ENCODE data around the gene MGST1.
A peak's percentile ranks its signal among the peaks of the same experiment; 100 is the strongest.

The MGST1 gene, protein sequence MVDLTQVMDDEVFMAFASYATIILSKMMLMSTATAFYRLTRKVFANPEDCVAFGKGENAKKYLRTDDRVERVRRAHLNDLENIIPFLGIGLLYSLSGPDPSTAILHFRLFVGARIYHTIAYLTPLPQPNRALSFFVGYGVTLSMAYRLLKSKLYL

DNA sequence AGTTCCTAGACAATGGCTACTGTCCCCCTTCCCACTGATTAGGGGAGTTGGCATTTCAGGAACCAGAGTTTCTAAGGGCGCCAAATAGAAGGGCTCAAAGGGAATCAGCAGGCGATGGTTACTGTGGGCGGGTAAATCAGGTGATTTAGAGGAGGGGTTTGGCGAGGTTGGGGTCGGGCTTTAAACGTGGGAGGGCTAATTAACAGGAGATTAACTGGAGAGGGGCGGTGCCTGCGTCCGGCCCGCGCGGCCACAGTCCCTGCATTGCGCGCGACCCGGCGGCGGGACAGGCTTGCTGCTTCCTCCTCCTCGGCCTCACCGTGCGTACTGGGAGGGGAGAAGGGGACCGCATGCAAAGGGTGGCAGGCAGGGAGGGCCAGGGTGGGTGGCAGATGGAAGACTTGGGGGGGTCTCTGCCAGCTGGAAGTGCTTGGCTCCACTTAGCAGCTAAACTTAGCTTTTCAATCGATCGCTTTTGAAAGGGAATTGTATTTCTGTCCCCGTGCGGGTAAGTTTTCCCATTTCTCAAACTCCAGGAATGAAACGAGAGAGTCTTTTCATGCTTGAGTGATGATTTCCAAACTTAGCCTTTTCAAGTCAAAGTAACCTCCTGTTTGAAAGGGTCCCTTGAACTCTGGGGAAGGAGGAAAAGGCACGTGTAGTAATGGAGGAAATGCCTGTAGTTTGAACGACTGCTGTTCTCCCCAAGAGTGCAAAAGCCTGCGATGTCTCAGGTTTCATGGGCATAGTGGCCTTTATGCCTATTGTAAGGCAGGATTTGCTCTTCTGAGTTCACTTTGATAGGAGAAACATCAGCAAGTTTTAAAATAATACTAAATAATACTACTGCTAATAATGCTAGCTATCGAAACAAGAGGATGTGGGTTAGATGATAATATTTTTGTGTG is at the start of gene MGST1:
Gene MGST1, plus strand, starts transcription at position 255 of the 908 bp plus-strand sequence. CDS start 6,608 bp downstream, outside the sequence.
- DNase-seq (ENCODE audit: low spot score), result peak; percentile 44

DNA sequence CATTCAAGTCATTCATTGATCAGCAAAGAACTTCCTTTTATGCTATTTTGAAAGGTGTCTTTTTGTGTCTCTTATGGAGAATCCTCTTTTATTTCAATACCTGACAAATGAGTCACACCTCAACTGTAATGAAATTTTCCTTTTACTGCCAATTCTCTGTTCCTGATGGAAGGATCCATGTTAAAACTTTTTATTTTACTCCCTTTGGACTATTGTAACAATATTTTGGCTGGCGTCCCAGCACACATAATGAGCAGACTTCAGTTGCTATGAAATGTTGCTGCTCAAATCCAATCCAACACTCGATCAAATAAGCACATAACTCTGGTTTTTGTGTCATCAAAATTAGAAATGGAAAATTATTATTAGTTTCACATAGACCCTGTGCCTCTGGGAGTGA is 48.0 kb upstream of the MGST1 start:
- no peak for DNase-seq (ENCODE audit: low spot score)

DNA sequence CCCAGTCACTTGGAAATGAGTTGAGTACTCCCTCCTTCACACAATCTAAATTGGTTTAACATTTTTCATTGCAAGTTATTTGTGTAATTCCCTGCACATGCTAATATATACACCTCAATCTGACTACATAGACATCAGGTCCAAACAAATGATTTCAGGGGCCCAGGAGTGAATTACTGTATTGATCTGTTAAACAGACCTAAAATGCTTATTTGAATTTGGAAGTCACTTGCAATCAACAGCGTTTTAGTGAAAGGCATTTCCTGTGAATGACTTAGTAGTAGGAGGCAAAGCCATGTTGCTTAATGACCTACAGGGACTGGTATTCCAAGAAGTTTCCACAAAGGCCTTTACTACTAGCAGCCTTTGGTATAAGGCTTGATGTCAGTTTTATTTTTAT is 47.3 kb upstream of the MGST1 start:
- no peak for DNase-seq (ENCODE audit: low spot score)

DNA sequence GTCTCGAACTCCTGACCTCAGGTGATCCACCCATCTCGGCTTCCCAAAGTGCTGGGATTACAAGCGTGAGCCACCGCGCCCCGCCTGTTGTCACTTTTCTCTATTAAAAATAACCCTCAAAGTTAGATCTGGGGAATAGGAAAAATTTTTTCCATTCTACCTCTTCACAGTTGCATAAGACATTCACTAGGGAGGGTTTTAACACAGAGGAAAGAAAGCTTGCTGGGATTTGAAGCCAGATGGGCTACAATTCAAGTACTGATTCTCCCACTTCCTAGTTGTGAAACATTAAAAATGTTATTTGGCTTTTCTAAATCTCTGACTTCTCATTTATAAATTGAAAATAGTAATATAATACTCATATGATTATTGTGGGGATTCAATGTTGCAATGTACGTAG is 46.7 kb upstream of the MGST1 start:
- DNase-seq (ENCODE audit: low spot score), result no peak

DNA sequence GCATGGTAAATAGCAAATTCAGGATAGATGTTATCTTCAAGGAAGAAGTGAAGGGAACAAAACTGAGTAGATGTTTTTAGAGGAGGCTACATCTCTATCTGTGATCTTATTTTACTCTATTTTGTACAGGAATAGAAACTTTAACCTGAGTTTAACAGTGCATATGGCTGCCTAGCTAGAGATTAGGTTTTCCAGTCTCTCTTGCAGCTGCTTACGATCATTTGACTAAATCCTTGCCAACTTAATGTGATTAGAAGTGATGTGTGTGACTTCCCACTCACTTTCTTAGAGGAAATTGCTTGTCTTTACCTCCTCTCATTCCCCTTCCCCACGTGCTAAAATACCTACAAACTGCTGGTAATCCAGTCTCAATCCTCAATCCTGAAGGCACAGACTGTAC is 43.5 kb upstream of the MGST1 start:
- DNase-seq (ENCODE audit: low spot score), result no peak

DNA sequence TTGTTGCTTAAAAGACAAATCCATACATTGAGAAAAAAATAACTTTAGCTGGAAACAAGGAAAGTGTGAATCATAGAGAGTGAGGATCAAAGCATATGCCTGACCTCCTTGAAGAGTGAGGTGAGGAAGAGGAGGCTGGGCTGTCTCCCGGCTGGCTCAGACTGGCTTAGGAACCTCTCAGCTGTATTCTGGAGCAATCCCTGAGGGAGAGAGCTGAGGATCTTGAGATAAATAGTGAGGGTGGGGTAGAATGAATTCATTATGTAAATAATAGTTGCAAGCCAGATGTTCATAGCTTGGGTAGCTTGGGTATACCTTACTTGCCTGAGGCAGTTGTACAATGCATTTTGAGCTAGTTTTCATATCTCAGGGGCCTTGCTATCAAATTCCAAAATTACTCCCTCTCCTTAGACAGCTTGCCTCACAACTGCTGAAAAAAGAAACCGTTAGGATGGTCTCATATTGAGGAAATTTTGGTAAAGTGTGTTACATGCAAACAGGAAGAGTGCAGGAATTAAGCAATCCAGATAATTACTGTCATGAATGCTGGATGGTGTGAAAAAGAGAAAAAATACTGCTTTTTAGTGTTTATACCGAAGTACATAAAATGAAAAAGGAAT is 39.5 kb upstream of the MGST1 start:
- DNase-seq (ENCODE audit: low spot score), result no peak

DNA sequence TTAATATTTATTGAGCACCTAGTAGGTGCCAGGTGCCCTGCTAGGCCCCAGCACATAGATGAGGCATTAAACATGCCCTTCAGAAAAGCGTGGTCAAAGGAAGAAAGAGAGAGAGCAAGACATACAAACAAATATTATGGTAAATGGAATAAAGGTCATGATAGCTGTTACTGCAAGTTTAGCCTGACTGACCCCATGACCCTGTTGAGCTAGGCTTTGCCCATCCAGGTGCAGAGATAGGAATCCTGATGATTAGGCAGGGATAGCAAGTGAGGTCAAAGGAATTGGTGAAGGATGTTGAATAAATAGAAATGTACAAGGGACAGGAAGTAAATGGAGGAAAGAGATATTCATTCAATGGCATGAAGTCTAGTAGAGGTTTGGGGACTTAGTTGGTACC is 36.5 kb upstream of the MGST1 start:
- DNase-seq (ENCODE audit: low spot score), result no peak

DNA sequence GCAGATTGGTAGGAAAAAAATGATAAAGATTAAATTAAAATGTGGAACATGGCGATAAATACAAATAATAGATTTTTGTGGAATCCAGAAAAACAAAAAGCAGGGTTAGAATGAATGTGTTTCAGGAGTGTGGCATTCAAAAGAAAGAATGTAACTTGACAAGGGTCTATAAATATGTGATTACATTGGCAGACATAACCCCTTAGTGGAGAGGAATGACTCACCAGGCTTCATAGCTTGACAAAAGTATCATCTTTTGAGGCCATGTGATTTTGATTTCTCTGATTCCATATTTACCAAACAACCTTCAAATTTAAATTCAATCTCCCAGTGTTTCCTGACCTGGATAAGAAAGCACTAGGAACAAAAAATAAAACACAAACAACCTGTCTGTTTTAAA is 24.4 kb upstream of the MGST1 start:
- peak; percentile 3 for DNase-seq (ENCODE audit: low spot score)

DNA sequence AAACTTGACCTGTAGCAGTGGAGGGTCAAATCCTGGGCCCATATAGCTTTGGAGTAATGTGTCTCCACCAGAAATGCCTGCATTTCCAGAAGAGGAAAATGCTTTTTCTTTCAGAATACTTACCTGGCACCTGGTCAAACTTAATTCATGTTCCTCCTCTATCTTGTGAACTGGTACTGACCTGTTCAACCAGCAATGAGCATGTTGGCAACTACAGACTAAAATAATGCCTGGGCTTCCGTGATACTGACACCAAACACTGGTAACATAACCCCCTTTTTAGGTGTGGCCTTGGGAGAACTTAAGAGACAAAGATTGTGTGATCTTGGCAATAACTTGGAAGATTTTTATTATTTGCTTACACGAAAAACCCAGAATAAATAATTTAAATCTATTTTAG is 23.8 kb upstream of the MGST1 start:
- DNase-seq (ENCODE audit: low spot score), result no peak

DNA sequence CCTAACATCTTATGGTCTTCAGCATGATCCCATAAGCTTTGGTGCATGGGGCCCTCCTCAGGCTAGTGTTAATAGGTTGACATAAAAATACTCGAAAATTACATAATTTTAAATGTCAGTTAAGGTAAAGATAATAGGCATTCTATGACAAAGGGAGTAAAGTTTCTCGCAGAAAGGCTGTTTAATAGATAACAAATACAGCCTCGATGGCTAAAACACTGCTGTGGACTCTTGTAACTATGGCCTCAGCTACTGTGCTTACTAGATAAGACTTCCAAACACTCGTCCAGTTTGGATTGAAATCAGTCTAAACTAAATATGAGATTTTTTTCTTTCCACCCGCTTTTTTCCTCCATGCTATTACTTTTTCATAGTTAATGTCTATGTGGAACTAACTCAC is 23.2 kb upstream of the MGST1 start:
- DNase-seq (ENCODE audit: low spot score), result no peak

DNA sequence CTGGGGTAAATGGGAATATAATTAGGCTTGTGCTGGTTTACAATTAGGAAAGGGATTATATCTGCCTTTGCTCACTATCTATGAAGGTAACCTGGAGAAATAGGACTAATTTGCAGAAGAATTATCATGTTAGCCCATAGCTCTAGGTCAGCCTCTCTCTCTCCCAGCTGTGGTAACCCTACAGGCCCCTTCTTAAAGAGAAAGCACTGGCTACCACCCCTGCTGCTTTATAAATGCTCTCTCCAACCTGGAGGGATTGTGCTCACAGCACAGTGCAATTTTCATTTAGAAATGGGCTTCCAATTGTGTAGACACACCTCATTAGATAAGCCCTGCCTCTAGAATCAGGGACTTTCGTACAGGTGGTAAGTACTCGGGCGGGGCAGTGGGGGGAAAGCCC is 22.7 kb upstream of the MGST1 start:
- DNase-seq (ENCODE audit: low spot score), result no peak

DNA sequence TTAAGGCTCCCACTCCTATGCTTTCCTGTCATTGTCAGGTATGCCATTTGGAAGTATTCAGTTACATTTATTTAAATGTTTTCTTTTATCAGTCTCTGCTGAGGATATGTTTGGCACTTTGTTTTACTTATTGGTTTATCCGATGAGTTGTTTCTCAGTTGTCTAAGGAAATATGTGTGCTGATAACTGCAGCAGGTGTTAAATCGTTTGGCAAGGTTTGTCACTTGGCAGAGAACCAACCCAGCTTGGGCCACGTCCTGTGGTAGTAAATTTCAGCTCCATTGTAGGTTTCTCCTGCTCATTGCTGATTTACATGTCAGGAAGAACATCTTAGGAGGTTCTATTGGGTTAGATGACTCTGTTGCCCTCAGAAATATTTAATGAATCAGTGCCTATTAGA is 22.0 kb upstream of the MGST1 start:
- no peak for DNase-seq (ENCODE audit: low spot score)

DNA sequence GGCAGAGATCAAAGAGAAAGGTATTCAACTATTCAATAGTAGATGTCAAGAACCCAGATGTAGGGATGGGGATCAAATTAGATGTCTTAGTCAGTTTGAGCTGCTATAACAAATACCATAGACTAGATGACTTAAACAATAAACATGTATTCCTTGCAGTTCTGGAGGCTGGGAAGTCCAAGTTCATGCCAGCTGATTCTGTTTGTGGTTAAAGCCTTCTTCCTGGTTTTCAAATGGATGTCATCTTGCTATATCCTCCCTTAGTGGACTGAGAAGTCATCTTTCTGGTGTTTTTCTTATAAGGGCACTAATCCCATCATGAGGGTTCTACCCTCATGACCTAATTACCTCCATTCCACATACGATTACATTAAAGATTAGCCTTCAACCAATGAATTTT is 19.5 kb upstream of the MGST1 start:
- no peak for DNase-seq (ENCODE audit: low spot score)

DNA sequence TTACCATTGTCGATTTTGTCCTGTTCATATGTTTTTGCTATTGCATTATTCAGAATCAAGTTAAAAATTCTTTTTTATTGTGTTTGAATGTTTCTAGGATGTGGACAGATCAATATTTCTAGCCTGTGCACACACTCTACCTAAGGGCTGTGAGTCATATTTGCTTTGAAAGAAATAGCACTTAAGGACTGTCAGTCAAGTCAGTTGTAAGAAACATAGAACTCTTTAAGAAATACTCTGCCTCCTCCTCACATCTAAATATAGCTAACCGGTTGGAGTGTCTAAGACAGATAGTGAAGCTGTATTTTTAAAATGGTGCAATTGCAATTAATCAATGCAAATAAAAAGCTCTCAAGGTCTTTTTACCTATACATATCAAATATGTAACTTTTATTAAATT is 17.9 kb upstream of the MGST1 start:
- no peak for DNase-seq (ENCODE audit: low spot score)

DNA sequence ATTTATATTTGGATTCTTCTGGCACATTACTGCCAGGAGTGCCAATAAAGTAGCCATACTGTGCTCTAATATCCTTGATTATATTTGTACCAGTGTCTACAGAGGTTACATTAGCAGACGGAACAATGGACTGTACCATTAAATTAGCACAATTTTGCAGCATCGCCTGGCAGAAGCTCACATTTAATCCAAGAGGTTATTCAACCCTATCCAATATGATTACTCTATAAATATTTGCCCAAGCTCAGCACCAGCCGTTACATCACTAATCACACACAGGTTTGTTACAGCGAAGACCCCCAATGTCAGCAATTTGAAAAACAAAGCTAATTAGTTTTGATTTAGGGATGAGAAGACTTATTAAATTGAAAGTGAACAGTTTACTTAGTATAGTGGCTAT is 16.9 kb upstream of the MGST1 start:
- DNase-seq (ENCODE audit: low spot score), result no peak

DNA sequence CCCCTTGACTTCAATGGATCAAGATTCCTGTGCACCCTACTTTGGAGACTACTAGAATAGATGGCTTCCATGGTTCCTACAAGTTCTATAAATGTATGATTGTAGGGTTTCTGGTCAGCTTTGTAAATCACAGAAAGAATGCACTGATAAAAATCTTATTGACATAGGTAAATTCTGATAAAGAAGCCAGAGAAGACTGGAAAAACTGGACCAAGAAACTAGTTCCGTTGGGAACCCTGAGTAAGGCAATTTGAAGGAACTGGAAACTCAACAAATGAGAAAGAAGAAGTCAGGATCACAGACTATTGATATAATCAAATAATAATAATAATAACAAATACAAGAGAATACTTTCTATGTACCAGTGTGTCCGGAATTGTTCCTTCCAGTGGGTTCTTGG is 15.4 kb upstream of the MGST1 start:
- no peak for DNase-seq (ENCODE audit: low spot score)

DNA sequence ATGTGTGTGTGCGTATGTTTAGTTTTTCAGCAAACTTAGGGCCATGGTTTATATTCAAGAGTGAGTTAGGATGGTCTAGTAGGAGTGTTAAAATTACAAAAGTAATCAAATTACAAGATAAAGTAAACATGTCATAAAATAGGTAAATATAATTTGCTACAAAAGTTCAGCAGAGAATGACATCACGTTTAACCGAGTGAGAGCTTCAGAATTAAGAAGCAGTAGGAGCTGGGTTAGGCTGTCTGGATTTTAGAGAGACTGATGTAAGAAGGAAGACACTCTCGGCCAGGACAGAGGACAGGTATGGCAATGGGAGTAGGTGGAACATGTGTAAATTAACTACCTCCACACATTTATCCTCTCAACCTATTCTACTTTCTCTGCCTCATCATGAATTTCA is 11.6 kb upstream of the MGST1 start:
- no peak for DNase-seq (ENCODE audit: low spot score)

DNA sequence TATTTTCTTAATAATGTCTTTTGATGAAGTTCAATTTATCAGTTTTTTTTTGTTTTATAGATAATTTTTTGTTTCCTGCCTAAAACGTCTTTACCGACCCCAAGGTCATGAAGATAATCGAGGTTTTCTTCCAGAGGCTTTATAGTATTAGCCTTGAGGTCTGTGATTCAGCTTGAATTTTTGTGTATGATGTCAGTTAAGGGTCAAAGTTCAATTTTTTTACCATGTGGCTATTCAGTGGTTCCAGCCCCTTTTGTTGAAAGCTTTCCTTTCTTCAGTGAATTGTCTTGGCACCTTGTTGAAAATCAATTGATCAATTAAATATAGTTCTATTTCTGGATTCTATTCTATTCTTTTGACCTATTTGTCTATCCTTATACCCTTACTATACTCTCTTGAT is 3.2 kb upstream of the MGST1 start:
- no peak for DNase-seq (ENCODE audit: low spot score)

DNA sequence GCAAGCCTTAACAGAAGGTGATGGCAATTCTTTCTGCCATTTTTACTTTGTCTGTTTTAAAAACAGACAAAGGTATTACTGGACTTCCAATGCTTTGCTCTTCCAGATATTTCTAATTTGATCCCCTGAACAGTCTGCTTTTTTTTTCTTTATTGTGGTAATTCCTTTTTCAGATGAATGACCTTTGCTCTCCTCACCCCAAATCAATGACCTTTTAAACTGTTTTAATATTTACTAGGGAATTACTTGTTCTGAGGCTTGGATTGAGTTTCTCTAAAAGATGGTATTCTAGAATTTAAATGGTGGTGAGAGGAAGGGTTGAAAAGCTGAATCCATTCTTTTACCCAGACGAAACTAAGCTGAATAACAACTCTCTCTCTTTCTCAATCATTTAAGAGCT is 2.3 kb upstream of the MGST1 start:
- no peak for DNase-seq (ENCODE audit: low spot score)

DNA sequence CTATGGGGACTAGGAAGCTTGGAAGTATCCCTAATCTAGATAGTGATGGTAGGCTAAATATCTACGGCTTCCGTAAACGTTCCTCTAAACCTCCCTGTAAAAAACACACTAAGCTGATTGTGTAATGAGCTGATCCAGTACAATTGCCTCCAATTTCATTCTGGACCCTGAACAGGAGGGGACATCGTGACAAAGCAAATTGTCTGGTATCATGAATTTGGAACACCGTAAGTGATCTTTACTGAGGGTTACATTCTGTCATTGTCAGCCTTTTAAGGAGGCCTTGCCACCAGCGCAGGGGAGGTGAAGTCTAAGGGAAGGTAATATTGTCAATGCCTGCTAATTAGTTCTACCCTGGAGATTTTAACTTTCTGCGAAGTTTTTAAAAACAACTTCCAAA is 487 bp upstream of the MGST1 start:
- DNase-seq (ENCODE audit: low spot score), result no peak

DNA sequence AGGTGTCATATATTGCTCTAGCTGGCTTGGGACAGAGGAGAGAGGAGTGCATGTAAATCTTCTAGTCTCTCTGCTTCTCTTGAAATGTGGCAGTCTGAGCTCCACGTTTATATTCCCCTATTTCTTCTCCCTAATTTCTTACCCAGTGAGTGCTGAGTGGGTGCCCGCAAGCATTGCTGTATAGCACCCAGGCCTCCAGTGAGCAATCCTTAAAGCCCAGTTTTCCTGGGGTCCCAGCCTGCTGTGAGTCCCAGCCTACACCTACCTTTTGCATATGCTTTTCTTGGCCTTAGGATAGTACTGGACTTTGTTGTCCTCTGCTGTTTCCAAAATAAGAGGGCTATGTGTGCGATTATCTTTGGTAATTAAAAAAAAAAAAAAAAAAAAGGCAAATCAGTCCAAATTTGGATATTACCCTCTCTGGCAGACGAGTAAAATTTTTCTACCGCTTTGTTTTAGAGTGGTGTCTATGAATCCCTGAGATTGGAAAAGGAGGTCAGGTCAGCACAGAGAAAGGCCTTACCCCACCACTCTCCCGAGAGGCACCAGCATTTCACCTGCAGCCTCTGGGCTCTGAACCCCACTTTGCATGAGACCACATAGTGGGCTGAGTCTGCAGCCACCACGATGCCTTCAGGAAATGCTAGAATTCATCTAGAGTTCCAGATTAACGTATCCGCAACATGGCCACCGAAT is 1.1 kb downstream of the MGST1 start:
- DNase-seq (ENCODE audit: low spot score), result no peak

DNA sequence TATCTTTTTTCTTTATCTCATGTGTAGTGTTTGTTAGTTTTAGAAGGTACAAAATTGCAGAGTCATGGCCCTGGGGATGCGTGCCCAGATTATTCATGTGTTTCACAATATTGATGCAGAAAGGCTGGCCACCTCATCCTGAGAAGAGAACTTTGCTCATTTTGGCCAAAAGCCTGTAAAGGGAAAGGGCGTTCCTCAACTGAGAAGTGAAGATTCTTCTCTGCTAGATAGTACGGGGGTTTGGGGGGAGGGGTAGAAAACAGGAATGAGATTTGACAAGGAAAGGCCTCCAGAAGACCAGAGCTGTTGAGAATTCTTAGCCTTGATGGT is 1.7 kb downstream of the MGST1 start:
- peak; percentile 55 for DNase-seq (ENCODE audit: low spot score)

DNA sequence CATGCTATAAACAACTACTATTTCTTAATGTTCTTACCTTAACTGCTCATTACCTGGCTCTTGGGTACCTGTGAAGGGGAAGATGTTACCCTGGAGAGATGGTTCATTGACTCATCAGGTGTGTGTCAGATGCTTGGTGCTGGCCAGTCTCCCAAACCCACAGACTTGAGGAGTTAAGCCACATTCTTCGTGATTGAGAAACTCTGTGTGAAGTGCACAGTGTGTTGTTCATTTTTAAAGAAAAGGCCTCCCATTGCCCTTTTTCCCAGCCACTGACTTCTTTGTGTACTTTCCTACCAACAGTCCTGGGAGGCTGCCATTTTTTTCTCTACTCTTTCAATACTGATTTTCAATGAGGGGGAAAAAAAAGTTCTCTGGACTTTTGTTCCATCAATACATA is 3.2 kb downstream of the MGST1 start:
- peak; percentile 66 for DNase-seq (ENCODE audit: low spot score)
